SK-N-SH (cell line): ENCODE measurements around the gene GYS2.

Experiments used
- CTCF ChIP-seq: fragments of 200-600 bp; sonication (generic); IDR thresholded peaks from 2 replicates; pipeline ENCODE4 v1.6.1; 2017; ENCODE audit warnings: antibody characterized with exemption, mild to moderate bottlenecking, moderate library complexity
- EP300 ChIP-seq, 2 experiments: IDR thresholded peaks; 2 replicates each; pipeline versions ENCODE4 v1.4.0 to v1.6.1; 2012; ENCODE audit warnings: borderline replicate concordance in 1 of 2, low read depth in 1 of 2, low read length in 1 of 2
- GABPA ChIP-seq: IDR thresholded peaks from 2 replicates; pipeline ENCODE4 v1.4.0; 2012; ENCODE audit warnings: low read depth, mild to moderate bottlenecking
- MAX ChIP-seq: IDR thresholded peaks from 2 replicates; pipeline ENCODE4 v1.4.0; 2012; ENCODE audit warnings: low read depth
- MEF2A ChIP-seq: IDR thresholded peaks from 2 replicates; pipeline ENCODE4 v1.4.0; 2012; ENCODE audit warnings: low read depth, borderline replicate concordance
- MXI1 ChIP-seq: IDR thresholded peaks from 2 replicates; pipeline ENCODE4 v1.6.1; 2012; ENCODE audit warnings: mild to moderate bottlenecking, low read depth, low read length, improper control_type of control experiment
- NFIC ChIP-seq: IDR thresholded peaks from 2 replicates; pipeline ENCODE4 v1.4.0; 2012; ENCODE audit warnings: borderline replicate concordance
- POLR2AphosphoS5 ChIP-seq: IDR thresholded peaks from 2 replicates; pipeline ENCODE4 v1.6.1; 2012; ENCODE audit warnings: low read depth, low read length
- REST ChIP-seq: IDR thresholded peaks from 2 replicates; pipeline ENCODE4 v1.6.1; 2012; ENCODE audit warnings: mild to moderate bottlenecking, low read depth, low read length, moderate library complexity
- TAF1 ChIP-seq: IDR thresholded peaks from 2 replicates; pipeline ENCODE4 v1.6.1; 2012; ENCODE audit warnings: low read depth, mild to moderate bottlenecking, low read length, moderate library complexity, borderline replicate concordance

GRCh38 chr12:21604245-21605101 is at the start of gene GYS2:
- TF ChIP-seq POLR2AphosphoS5 (no peak), TAF1 (no peak), REST (no peak), NFIC (no peak), GABPA (no peak), CTCF (no peak), EP300 (IDR thresholded peaks at IDR 0.05; ENCODE audit: borderline replicate concordance in 1 of 2, low read depth in 1 of 2, low read length in 1 of 2) (no peak), MXI1 (no peak), MEF2A (no peak), MAX (no peak)
